ENCODE results near the gene MVB12B. TPM values are rescaled to one million over a fixed set of nuclear protein-coding genes. Genes with fewer than 3 reads are reported as not detected.

The MVB12B gene
- total and polyA plus RNA-seq, 2 of the 4 experiments (the other 2 are of a cell fraction): 2.0 to 4.0 TPM

- Histone ChIP-seq H3K9me1 (ENCODE audit: insufficient read depth, low read length) (no peaks in the 10 kb centered on the region), H2BK5ac (ENCODE audit: low read depth, low read length, poor library complexity, severe bottlenecking) (no peak overlapping the region), H4K91ac (ENCODE audit: insufficient read depth, low read depth, low read length) (no peak overlapping the region), H3K18ac (ENCODE audit: low read depth, low read length) (no peak overlapping the region), H3K9me3 (ENCODE audit: control insufficient read depth, insufficient read depth, low read length) (no peaks in the 10 kb centered on the region), H2AFZ (replicated peaks; ENCODE audit: low read length, poor library complexity) (no peak overlapping the region), H3K23ac (ENCODE audit: low read depth, low read length) (no peak overlapping the region), H3K4me2 (ENCODE audit: low read depth, low read length) (no peak overlapping the region), H4K20me1 (ENCODE audit: insufficient read depth, low read length) (no peaks in the 10 kb centered on the region), H3K79me1 (ENCODE audit: low read depth in 1 of 2, low read length in 2 of 2) (no peaks in the 10 kb centered on the region), H2AK9ac (replicated peaks; ENCODE audit: low read depth, low read length, poor library complexity) (no peak overlapping the region), H3K4me1 (ENCODE audit: control insufficient read depth, insufficient read depth, low read length) (no peaks in the 10 kb centered on the region), H3K9ac (ENCODE audit: low read depth, low read length) (no peak overlapping the region), H2BK120ac (ENCODE audit: low read depth, low read length) (no peak overlapping the region), H3K27ac (ENCODE audit: insufficient read depth, low read length) (no peak overlapping the region), H4K5ac (ENCODE audit: low read depth, low read length) (no peak overlapping the region), H3K4me3 (ENCODE audit: insufficient read depth, low read depth, low read length) (no peak overlapping the region), H2BK15ac (ENCODE audit: low read depth, low read length) (no peak overlapping the region), H3K56ac (ENCODE audit: extremely low read depth, insufficient read depth, low read length) (no peak overlapping the region), H3K14ac (replicated peaks; ENCODE audit: low read depth, low read length) (no peak overlapping the region), H3K36me3 (ENCODE audit: control insufficient read depth, insufficient read depth, low read length) (no peaks in the 10 kb centered on the region), H3K27me3 (ENCODE audit: control insufficient read depth, insufficient read depth, low read length) (no peaks in the 10 kb centered on the region), H2BK20ac (ENCODE audit: low read depth, low read length) (no peak overlapping the region), H3K4ac (ENCODE audit: low read depth, low read length) (no peak overlapping the region), H4K8ac (ENCODE audit: low read depth in 2 of 2, low read length in 2 of 2) (no peak overlapping the region), H2AK5ac (ENCODE audit: low read depth, low read length) (no peak overlapping the region)
- BruUV-seq (replicated peaks): no TSS peak
- TF ChIP-seq RAD21 (IDR thresholded peaks at IDR 0.05; ENCODE audit: low read length) (no peak), CEBPB (IDR thresholded peaks at IDR 0.05; ENCODE audit: low read depth, low read length) (no peak), FOS (IDR thresholded peaks at IDR 0.05; ENCODE audit: low read depth, low read length) (no peak), ELK1 (IDR thresholded peaks at IDR 0.05; ENCODE audit: borderline replicate concordance, low read depth, low read length) (no peak), MAZ (IDR thresholded peaks at IDR 0.05; ENCODE audit: borderline replicate concordance, low read depth, low read length) (no peak), RFX5 (IDR thresholded peaks at IDR 0.05; ENCODE audit: low read depth, low read length) (no peak), POLR2A (IDR thresholded peaks at IDR 0.05; ENCODE audit: low read depth, low read length) (no peak), CHD1 (IDR thresholded peaks at IDR 0.05; ENCODE audit: low read depth, low read length) (no peak), SMC3 (IDR thresholded peaks at IDR 0.05; ENCODE audit: low read depth, low read length) (no peak), RCOR1 (IDR thresholded peaks at IDR 0.05; ENCODE audit: insufficient replicate concordance, low read length) (no peak), MXI1 (IDR thresholded peaks at IDR 0.05; ENCODE audit: borderline replicate concordance, low read depth, low read length) (no peak), MAFK (IDR thresholded peaks at IDR 0.05; ENCODE audit: low read depth, low read length) (no peak), BHLHE40 (IDR thresholded peaks at IDR 0.05; ENCODE audit: low read depth, low read length) (no peak), NFE2L2 (IDR thresholded peaks at IDR 0.05; ENCODE audit: low read depth, low read length) (no peak)
- TF ChIP-seq, protein P1, sequence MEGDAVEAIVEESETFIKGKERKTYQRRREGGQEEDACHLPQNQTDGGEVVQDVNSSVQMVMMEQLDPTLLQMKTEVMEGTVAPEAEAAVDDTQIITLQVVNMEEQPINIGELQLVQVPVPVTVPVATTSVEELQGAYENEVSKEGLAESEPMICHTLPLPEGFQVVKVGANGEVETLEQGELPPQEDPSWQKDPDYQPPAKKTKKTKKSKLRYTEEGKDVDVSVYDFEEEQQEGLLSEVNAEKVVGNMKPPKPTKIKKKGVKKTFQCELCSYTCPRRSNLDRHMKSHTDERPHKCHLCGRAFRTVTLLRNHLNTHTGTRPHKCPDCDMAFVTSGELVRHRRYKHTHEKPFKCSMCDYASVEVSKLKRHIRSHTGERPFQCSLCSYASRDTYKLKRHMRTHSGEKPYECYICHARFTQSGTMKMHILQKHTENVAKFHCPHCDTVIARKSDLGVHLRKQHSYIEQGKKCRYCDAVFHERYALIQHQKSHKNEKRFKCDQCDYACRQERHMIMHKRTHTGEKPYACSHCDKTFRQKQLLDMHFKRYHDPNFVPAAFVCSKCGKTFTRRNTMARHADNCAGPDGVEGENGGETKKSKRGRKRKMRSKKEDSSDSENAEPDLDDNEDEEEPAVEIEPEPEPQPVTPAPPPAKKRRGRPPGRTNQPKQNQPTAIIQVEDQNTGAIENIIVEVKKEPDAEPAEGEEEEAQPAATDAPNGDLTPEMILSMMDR (conservative IDR thresholded peaks at IDR 0.05; ENCODE audit: low read depth, low read length): no peak
- TF ChIP-seq, protein P2, sequence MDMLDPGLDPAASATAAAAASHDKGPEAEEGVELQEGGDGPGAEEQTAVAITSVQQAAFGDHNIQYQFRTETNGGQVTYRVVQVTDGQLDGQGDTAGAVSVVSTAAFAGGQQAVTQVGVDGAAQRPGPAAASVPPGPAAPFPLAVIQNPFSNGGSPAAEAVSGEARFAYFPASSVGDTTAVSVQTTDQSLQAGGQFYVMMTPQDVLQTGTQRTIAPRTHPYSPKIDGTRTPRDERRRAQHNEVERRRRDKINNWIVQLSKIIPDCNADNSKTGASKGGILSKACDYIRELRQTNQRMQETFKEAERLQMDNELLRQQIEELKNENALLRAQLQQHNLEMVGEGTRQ (IDR thresholded peaks at IDR 0.05; ENCODE audit: low read depth, low read length): no peak
- ATAC-seq (ENCODE audit: low read depth) (no peak), DNase-seq (no peak)
- dilution Hi-C loops (cut with HindIII; ENCODE audit: low sequenced_read_pairs, unreplicated experiment) (no loop called here), intact Hi-C loops (cut with micrococcal nuclease) (loop anchor here (2.0 to 10.0 kb wide), 4 partner anchors 91 to 1085 kb away; partner anchors contain the start of gene PBX3), in situ Hi-C loops (cut with MboI; ENCODE audit: low sequenced_read_pairs) (loop anchor here (5.0 to 25.0 kb wide), 2 partner anchors 187 to 1077 kb away; no protein-coding TSS in a partner anchor)
- POLR2A ChIA-PET (ENCODE audit: unreplicated experiment): no interaction called here
- CTCF ChIA-PET: interaction anchor here (1.6 kb wide), 1 partner anchor 169 kb away, joined by 3 read pairs; no protein-coding TSS in a partner anchor
- 77% methylated on average over 6 of the region's 20 CpGs; no CpG with 5 or more reads in 1 of the 2 experiments for WGBS, 2 experiments (ENCODE audit: extremely low coverage in 2 of 2, insufficient read length in 1 of 2)
These were observed 163.1 kb downstream of the MVB12B start for GRCh38 chr9:126489581-126490213.
